GM21390 (cell line): ENCODE data around the gene PMP22.
A peak's percentile ranks its signal among the peaks of the same experiment; 100 is the strongest.

Source experiments
- ATAC-seq: cut with Tn5 transposase; IDR thresholded peaks from one replicate; pipeline ENCODE4 v1.9.1; 2021; ENCODE audit not compliant: unreplicated experiment

PMP22 gene

GRCh38 chr17:15278380-15278779 lies 13.3 kb upstream of the PMP22 start:
- no peak for ATAC-seq

- ATAC-seq, result no peak
Measured at GRCh38 chr17:15274017-15274416, 8.9 kb upstream of the PMP22 start.

DNA sequence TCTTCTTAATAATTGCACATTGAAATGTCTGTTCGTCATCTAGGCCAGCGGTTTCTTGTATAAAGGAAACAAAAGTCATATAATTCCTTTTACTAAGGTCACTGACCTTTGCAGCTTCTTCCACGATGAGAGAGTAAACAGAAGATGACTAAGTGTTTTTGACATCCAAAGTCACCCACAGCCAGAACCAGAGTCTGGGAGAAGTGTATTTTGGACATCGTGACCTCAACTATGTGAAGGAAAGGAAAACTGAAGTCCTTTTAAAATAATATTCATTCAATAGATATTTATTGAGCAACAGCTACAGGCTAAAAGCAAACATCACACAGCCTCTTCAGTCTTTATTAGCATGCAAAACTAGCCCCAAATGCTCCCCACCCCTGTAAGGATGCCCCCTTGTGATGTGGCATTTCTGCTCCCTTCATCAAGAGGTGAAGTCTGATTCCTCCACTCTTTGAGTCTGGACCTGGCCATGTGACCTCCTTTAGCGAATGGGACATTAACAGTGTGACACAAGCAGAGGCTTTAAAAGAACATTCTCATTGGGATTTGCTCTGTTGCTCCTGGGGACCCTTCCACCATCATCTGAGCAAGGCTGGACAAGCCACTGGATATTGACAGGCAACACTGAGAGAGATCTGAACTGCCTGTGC lies 8.1 kb upstream of the PMP22 start:
- no peak for ATAC-seq

- no peak for ATAC-seq
Measured at GRCh38 chr17:15271741-15272140, 6.6 kb upstream of the PMP22 start.

DNA sequence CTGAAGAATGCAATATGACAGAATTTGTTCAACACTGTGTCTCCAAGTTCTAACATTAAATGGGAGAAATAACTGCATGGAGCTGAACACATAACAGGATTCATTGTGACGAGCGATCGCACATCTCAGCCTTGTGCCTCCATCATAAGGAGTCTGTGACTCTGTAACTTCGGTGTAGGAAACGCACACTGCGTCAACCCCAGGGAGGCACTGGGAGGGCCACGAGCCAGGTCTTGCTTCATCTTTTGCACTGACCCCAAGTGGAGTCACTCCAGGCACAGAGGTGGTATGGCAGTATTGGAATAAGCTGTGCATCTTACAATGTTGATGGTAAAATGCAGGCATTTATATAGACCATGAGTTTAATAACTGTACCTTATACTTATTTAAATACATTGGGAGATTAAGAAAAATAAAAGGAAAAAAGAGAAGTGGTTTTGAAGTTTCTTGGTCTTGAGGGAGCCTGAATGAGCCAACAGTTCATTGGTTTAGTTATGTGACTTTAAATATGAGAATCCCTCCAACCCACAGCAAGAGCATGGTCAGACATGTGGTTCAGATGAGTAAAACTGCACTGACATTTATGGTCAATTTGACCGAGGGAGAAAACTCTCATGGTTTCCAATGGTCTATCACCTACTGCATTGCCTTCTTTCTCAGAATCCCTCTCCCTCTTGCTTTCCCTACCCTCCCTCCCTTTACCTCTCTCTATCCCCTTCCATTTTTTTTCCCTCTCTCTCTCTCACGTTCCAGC lies 5.7 kb upstream of the PMP22 start:
- no peak for ATAC-seq

GRCh38 chr17:15269780-15270089 lies 4.6 kb upstream of the PMP22 start:
- ATAC-seq, result no peak

- ATAC-seq, result no peak
Measured at GRCh38 chr17:15269087-15269779, 4.1 kb upstream of the PMP22 start.

GRCh38 chr17:15268461-15268860 lies 3.3 kb upstream of the PMP22 start:
- no peak for ATAC-seq

- no peak for ATAC-seq
Measured at GRCh38 chr17:15267996-15268395, 2.9 kb upstream of the PMP22 start.

DNA sequence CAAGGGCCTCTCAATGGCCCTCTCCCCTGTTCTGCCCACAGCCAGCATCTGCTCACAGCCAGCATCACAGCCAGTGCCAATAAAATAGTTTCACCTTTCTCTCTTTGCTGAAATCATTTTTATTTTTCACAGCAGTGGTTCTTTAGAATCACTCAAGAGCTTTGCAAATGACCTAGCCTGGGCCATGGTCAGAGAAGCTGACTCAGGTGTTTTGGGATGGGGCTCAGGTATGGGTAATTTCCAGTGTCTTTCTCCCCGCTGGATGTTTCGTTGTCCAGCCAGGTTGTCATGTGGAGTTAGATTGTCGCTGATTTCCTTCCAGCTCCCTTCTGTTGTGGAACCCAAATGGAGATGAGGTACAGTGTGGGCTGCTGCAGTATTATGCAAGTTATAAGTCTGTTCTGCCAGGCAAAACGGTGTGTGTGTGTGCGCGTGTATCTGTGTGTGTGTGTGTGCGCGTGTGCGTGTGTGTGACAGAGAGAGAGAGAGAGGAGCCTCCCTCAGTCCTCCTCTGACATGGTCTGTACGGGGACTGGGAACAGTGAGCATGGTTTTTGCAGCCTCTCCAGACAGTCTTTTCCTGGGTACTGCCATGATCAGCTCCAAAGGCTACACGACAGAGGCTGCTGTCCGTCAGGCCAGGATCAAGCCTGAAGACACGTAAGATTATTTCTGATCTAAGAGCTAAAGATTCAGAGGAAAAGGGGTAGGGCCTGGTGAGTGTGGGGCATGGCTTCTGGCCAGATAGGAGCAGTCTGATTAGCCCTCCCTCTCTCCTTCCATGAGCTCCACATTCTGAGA lies 1.4 kb upstream of the PMP22 start:
- ATAC-seq, result no peak

DNA sequence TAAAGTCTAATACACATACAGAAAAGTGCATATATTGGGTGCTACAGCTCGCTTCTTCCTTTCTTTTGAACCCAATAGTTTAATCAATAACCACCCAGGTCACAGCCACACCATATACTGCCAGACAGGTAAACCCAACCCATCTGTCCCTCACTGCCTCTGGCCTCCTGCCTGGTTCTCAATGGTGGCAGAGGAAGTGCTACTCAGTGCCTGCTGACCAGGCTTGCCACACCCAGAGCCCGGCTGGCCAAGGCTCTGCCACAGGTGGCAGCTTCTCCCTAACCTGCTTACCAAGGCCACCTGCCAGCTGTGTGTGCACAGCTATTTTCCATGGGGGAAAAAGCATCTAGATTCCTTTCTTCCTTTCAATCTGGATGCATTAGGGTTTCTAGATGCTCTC lies 584 bp downstream of the PMP22 start:
- no peak for ATAC-seq

- ATAC-seq, result no peak
Measured at GRCh38 chr17:15263680-15264079, 1.4 kb downstream of the PMP22 start.

DNA sequence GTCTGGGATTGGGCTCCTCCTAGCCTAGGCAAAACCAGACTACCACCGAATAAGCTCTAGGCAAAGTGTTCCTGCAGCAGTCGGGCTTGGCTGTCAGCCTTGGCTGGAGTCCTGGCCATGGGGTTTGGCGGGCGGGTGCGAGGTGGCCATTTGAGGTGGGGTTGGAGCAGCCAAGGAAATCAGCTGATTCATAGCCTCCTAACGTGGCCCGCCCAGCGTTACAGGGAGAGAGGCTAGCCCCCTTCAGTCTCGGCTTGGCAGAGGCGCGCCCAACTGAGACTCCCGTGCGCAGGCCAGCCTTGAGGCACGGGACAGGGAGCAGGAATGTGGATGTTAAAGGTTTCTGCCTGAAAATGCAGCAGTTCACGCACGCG lies 1.9 kb downstream of the PMP22 start:
- no peak for ATAC-seq

DNA sequence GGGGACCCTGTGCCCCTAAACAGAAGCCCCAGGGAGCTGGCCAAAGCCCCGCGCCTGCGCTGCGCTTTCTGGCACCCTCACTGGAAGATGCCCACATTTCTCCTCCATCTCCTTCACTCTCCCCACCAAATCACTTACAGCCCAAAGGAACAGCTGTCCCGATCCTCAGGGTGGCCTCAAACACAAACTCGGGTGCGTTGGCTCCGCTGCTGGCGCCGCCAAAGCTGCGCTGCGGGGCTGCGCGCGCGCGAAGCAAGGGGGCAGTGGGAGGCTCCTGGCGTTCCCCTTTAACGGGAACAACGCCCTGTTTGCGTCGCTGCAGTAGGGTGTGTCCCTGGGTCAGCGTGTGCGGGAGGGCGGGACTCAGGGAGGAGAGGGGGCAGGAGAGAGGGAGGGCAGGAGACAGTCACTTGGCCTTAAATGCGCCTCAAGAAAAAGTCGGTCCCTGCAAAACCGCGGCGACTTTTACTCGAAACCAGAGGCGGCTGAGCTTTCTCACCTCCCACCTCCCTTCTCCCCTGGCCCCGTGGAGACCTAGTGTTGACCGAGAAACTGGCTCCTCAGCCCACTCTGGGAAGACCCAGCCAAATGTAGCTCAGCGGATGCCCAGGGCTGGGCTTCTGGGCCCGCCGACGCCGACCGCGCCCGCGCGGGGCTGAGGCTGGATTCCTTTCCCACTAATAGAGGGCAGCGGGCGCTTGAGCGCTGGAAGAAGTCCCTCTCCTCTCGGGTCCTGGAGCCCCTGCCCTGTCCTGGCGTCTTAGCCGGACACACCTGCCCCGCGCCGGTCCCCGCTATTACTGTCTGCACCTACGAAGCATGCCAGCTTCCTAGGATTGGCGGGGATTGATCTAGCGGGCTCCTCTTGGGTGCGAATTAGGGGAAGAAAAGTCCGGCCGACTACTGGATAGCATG lies 2.6 kb downstream of the PMP22 start:
- no peak for ATAC-seq

DNA sequence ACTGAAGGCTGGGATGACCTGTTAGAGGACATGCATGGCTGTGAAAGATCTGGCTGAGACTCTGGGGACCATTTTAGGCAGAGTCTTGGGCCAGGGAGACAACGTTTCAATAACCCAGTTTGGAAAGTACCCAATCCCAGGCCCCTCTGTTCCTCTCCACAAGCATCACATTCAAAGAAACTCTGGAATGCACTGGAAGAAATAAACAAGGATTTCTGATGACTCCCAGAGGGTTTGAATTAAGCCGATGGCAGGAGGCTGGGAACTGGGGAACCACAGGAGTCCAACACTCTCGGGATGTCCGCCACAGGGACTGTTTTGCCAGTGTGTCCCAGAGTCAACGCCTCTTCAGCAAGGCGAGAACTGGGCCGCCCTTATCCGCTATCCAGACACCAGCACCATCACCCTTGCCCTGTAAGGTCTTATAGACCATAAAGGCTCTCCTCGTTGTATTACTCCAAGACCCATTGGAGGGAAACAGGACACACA lies 3.3 kb downstream of the PMP22 start:
- no peak for ATAC-seq

- ATAC-seq, result no peak
Measured at GRCh38 chr17:15261258-15261801, 3.8 kb downstream of the PMP22 start.

- ATAC-seq, result peak; percentile 47
Measured at GRCh38 chr17:15260376-15261257, 4.5 kb downstream of the PMP22 start.

DNA sequence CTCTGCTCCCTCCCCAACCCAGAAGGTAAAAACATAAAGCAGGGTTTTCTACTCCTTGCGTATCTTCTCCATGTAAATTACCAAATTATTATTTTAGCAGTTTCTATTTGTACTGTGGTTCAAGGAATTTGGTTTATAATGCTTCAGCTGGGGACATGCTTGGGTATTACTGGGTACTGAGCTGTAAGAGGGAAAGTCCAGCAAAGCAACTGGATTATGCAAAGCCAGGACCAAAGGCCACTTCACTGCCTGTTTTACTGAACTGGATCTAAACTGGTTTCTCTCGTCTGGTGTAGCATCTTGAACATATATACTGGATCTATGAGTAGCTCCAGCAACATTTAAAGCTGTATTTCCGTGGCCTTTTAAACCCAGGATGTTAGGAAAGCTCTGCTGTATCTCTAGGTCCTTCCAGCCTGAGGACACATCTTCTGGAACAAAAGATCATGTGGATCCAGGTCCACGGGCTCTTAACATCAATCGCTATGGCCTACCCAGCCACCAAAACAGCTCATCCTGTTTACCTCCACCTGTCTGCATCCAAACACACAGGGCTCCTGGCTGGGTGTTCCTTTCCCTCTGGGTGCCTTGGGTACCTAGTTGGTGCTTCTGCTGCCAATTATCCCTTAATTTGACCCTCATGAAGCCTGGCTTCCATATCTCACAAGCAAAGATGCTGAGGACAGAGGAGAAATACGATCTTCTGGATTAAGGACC lies 7.2 kb downstream of the PMP22 start:
- ATAC-seq, result no peak
